Measurements from ENCODE around the gene INTS14.

DNA sequence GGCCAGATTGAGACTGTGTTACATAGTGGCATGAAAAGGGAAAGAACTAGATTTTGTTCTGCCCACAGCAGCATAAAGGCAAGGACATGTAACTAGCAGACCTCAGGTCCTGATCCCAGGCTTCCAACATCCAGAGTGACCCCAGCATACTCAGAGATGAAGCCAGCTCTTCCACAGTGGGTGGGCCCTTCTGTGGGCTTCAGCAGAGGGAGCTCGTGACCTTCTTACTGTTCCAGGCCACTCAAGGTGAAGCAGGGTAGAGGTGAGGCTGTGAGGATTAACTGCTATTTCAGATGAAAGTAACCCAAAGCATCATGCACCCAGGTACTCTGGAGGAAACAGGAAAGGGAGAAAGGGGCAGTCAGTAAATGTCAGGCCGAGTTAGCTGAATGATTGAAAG, 9.9 kb upstream of the INTS14 start:
- TF ChIP-seq, protein P1, sequence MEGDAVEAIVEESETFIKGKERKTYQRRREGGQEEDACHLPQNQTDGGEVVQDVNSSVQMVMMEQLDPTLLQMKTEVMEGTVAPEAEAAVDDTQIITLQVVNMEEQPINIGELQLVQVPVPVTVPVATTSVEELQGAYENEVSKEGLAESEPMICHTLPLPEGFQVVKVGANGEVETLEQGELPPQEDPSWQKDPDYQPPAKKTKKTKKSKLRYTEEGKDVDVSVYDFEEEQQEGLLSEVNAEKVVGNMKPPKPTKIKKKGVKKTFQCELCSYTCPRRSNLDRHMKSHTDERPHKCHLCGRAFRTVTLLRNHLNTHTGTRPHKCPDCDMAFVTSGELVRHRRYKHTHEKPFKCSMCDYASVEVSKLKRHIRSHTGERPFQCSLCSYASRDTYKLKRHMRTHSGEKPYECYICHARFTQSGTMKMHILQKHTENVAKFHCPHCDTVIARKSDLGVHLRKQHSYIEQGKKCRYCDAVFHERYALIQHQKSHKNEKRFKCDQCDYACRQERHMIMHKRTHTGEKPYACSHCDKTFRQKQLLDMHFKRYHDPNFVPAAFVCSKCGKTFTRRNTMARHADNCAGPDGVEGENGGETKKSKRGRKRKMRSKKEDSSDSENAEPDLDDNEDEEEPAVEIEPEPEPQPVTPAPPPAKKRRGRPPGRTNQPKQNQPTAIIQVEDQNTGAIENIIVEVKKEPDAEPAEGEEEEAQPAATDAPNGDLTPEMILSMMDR (IDR thresholded peaks at IDR 0.05 in 4 of 5, conservative IDR thresholded peaks at IDR 0.05 in 1 of 5): no peak
- no peak for TF ChIP-seq POLR2A (IDR thresholded peaks at IDR 0.05)

Measured in gastrocnemius medialis (tissue), 4 donors.